ENCODE data around the gene BCAS1. TPM values are rescaled to one million over a fixed set of nuclear protein-coding genes. Genes with fewer than 3 reads are reported as not detected.

Gene BCAS1
- total RNA-seq, 1 donor from 2014 or later = 0.81 TPM

GRCh38 chr20:54094268-54094580 is 23.8 kb upstream of the BCAS1 start:
- no peak overlapping the region for H3K27ac ChIP-seq
- intact Hi-C loops (cut with DNase I) = no loop called here
- ATAC-seq = no peak
- H3K4me1 ChIP-seq = no peaks in the 10 kb centered on the region
- TF ChIP-seq CTCF (IDR thresholded peaks at IDR 0.05) = no peak
- no peak overlapping the region for H3K4me3 ChIP-seq
- no peaks in the 10 kb centered on the region for H3K9me3 ChIP-seq
- no peaks in the 10 kb centered on the region for H3K36me3 ChIP-seq
- no peak for DNase-seq
- H3K27me3 ChIP-seq = no peaks in the 10 kb centered on the region

- no peak overlapping the region for H3K27ac ChIP-seq
- no peaks in the 10 kb centered on the region for H3K27me3 ChIP-seq
- no peak overlapping the region for H3K4me3 ChIP-seq
- no peaks in the 10 kb centered on the region for H3K4me1 ChIP-seq
- no peaks in the 10 kb centered on the region for H3K36me3 ChIP-seq
- intact Hi-C loops (cut with DNase I) = no loop called here
- DNase-seq (no peak), ATAC-seq (no peak)
- no peak for TF ChIP-seq CTCF (IDR thresholded peaks at IDR 0.05)
- H3K9me3 ChIP-seq = no peaks in the 10 kb centered on the region
These were observed 23.3 kb upstream of the BCAS1 start for GRCh38 chr20:54093423-54094267.

DNA sequence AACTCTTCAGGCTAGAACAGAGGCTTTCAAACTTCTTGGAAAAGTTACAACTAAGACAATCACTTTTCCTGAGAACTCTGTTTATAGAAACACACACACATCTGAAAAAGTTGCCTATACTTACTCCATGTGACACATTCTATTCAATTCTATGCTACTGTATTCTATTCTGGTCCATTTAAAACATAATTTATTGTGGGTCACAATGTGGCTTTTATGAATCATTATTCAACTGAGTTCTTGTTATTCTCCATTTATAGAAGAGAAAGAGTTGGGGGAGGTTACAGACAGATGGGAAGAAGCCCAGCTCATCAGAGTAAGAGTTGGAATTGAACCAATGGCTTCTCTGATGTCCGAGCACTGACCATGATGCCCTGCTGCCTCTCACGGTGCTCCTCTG is 21.6 kb upstream of the BCAS1 start:
- H3K27ac ChIP-seq = no peak overlapping the region
- H3K9me3 ChIP-seq = no peaks in the 10 kb centered on the region
- no peaks in the 10 kb centered on the region for H3K36me3 ChIP-seq
- no peak for TF ChIP-seq CTCF (IDR thresholded peaks at IDR 0.05)
- ATAC-seq = no peak
- no peaks in the 10 kb centered on the region for H3K4me1 ChIP-seq
- no peak overlapping the region for H3K4me3 ChIP-seq
- no peaks in the 10 kb centered on the region for H3K27me3 ChIP-seq
- no peak for DNase-seq
- intact Hi-C loops (cut with DNase I) = no loop called here

GRCh38 chr20:54091120-54091480 is 20.7 kb upstream of the BCAS1 start:
- no peaks in the 10 kb centered on the region for H3K36me3 ChIP-seq
- no peak overlapping the region for H3K4me3 ChIP-seq
- no peaks in the 10 kb centered on the region for H3K27me3 ChIP-seq
- intact Hi-C loops (cut with DNase I) = no loop called here
- ATAC-seq = no peak
- no peaks in the 10 kb centered on the region for H3K4me1 ChIP-seq
- no peaks in the 10 kb centered on the region for H3K9me3 ChIP-seq
- TF ChIP-seq CTCF (IDR thresholded peaks at IDR 0.05) = no peak
- DNase-seq = no peak
- H3K27ac ChIP-seq = no peak overlapping the region

GRCh38 chr20:54090230-54091119 is 20.1 kb upstream of the BCAS1 start:
- Histone ChIP-seq H3K27me3 (no peaks in the 10 kb centered on the region), H3K4me3 (no peak overlapping the region), H3K36me3 (no peaks in the 10 kb centered on the region), H3K27ac (no peak overlapping the region), H3K9me3 (no peaks in the 10 kb centered on the region), H3K4me1 (no peaks in the 10 kb centered on the region)
- intact Hi-C loops (cut with DNase I) = no loop called here
- DNase-seq (no peak), ATAC-seq (no peak)
- TF ChIP-seq CTCF (IDR thresholded peaks at IDR 0.05) = no peak

Measured in upper lobe of right lung (tissue), 1 donor.